Measurements from ENCODE around the gene DHODH.
"Not testable (repeated sequence)": the region's sequence is repeated elsewhere in the genome, so short reads cannot be mapped to it uniquely, and the experiment has no call there.

DHODH gene

DNA sequence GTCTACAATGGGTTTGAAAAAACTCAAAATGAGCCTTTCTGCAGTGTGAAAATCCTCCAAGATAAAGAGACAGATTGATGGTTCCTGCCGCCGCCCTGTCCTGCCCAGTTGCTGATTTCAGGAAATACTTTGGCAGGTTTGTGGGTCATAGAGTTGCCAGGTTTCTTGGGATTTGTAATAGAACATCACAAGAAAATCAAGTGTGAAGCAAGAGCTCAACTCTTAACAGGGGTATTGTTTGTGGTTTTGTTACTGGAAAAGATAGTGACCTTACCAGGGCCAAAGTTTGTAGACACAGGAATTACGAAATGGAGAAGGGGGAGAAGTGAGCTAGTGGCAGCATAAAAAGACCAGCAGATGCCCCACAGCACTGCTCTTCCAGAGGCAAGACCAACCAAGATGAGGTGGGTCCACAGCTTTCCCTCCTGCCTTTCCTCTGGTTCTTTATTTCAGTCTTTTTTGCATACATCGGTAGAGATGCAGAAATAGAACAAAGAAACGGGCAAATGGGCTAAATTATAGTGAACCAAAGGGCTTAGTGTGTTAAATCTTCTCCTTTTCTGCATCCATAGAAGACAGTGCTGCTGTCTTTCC lies 45.8 kb downstream of the DHODH start, which contains the start of gene HP:
HP (plus strand) TSS at position 252 of the 594 bp plus-strand sequence; CDS start at position 400, 148 bp downstream.
- not testable (repeated sequence) for DNase-seq (ENCODE audit: low read depth)

- DNase-seq (ENCODE audit: low read depth), result no peak
These were observed 47.4 kb downstream of the DHODH start for GRCh38 chr16:72055911-72056310.

DNA sequence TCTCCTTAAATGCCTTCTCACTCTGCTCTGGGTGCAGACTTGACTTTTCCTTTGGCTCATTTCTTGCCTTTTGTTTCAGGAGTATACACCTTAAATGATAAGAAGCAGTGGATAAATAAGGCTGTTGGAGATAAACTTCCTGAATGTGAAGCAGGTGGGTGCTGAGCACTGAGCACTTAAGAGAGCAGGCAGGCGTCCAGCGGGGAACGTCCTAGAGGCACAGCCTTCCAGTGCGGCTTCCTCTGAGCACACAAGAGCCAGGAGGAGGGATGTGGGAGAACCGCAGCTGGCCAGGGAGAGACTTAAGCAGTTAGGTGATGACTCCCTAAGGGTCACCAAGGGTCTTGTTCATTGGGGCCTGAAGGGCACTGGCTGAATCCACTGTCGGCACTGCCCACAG lies 48.8 kb downstream of the DHODH start:
- not testable (repeated sequence) for DNase-seq (ENCODE audit: low read depth)

DNA sequence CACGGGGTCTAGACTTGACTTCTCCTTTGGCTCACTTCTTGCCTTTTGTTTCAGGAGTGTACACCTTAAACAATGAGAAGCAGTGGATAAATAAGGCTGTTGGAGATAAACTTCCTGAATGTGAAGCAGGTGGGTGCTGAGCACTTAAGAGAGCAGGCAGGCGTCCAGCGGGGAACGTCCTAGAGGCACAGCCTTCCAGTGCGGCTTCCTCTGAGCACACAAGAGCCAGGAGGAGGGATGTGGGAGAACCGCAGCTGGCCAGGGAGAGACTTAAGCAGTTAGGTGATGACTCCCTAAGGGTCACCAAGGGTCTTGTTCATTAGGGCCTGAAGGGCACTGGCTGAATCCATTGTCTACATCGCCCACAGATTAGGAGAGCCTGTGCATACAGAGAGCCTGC lies 50.5 kb downstream of the DHODH start:
- not testable (repeated sequence) for DNase-seq (ENCODE audit: low read depth)

DNA sequence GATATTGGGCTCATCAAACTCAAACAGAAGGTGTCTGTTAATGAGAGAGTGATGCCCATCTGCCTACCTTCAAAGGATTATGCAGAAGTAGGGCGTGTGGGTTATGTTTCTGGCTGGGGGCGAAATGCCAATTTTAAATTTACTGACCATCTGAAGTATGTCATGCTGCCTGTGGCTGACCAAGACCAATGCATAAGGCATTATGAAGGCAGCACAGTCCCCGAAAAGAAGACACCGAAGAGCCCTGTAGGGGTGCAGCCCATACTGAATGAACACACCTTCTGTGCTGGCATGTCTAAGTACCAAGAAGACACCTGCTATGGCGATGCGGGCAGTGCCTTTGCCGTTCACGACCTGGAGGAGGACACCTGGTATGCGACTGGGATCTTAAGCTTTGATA lies 51.9 kb downstream of the DHODH start:
- no peak for DNase-seq (ENCODE audit: low read depth)

DNA sequence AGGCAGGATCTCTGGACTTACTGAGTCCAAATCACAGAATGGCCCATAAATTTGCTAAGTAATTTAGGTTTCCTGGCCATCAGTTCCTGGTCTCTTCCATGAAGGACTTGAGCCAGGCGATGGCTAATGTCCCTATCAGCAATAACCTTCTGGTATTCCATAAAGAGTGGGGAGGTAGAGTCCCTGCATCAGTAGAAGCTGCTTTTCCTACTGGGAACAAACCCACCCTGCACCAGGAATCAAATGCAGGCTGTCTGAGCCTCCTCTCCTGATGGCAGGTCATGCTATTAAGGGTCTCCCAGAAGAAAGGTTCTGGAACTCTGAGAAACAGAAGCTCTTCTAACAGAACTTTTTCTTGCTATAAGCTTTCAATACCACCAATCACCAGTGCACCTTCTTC lies 53.0 kb downstream of the DHODH start:
- no peak for DNase-seq (ENCODE audit: low read depth)

GRCh38 chr16:72064361-72064894 lies 55.9 kb downstream of the DHODH start:
- no peak for DNase-seq (ENCODE audit: low read depth)

DNA sequence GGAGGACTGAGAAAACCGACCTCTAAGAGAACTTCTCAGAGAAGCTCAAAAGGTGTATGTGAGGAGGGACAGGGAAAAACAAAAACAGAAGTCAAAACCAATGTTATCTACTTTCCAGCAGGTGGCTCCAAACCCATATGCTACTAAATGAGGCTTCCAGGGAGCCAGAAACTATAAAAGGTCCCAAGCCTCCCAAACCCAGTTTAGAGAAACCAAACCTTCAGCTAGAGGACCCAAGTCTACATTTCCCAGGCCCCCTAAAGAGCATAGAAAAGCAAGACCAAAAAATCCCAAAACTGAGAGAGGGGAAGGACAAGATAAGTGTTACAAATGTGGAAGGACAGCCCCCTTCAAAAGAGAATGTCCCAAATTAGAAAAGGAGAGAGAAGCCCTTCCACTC lies 58.2 kb downstream of the DHODH start:
- no peak for DNase-seq (ENCODE audit: low read depth)

- DNase-seq (ENCODE audit: low read depth), result no peak
These were observed 60.4 kb downstream of the DHODH start for GRCh38 chr16:72068930-72069329.

DNA sequence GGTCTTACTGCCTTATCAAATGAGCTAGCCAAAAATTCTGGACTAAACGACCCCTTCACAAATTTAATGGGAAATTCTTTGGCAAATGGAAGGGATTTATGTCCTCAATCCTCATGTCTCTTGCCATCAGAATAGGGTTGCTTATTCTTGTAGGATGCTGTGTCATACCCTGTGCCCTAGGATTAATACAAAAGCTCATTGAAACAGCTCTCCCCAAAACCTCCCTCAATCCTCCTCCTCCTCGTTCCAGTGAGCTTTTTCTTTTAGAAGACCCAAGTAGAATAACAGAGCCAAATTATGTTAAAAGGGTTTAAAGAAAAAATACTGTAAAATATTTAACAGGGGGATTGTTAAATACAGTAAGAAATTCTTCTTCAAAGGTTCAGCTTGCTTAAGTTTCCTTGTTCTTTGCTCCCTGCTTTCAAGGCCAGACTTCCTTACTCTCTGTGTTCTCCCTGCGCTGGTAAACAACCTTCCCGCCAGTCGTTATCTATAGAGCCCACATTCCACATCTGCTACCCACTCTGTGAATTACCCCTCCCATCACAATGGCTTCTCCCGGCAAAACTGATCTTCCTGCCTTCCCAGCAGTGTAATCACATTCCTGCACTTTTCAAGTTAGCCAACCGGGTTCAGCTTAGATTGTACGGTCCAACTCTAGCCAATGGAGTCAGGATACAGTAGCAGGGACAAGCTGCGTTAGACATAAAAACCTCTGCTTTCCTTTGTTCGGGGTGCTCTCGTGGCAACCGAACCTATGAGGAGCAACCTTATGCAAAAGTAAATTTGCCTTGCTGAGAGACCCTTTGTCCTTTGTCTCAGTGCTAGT lies 64.2 kb downstream of the DHODH start:
- no peak for DNase-seq (ENCODE audit: low read depth)

DNA sequence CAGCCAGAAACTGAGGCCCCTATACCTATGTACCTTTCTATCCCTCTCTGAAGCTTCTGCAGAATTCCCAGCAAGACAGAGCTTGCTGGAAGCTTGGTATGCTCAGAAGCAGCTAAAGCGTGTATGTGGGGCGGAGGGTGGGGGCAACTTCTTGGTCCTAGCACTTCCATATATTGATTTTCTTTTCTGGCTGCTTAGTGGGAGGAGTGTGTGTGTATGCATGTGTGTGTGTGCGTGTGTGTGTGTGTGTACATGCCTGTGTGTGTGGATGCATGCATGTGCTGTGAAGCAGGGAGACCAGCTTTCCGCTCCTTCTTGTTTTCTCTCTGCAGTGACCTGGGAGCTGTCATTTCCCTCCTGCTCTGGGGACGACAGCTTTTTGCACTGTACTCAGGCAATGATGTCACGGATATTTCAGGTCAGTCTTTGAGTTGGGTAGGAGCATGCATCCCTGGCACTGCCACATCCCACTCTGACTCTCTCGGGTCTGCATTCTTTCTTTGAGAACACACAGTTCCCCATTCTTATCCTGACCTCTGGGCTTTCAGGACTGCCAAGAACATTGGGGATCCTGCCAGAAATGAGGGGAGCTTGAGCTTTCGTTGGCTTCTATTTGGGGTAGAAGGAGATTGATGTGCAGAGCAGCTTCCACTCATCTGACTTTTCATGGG lies 65.2 kb downstream of the DHODH start:
- no peak for DNase-seq (ENCODE audit: low read depth)

DNA sequence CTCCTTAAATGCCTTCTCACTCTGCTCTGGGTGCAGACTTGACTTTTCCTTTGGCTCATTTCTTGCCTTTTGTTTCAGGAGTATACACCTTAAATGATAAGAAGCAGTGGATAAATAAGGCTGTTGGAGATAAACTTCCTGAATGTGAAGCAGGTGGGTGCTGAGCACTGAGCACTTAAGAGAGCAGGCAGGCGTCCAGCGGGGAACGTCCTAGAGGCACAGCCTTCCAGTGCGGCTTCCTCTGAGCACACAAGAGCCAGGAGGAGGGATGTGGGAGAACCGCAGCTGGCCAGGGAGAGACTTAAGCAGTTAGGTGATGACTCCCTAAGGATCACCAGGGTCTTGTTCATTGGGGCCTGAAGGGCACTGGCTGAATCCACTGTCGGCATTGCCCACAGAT lies 66.5 kb downstream of the DHODH start:
- DNase-seq (ENCODE audit: low read depth), result not testable (repeated sequence)

Data from stimulated activated CD8-positive, alpha-beta memory T cell treated with anti-CD3 and anti-CD28 coated beads, Interleukin-7, amount 100 ng/mL, for 24 hours (primary cell).